Ascending aorta (tissue), 2 donors: Measurements from ENCODE around the gene CPNE4. TPM values are rescaled to one million over a fixed set of nuclear protein-coding genes. Genes with fewer than 3 reads are reported as not detected.

Experiments used
- DNase-seq, 2 donors: peaks; one replicate each; pipeline ENCODE4 v3.0.0-alpha.2; 2019; ENCODE audit warnings: low spot score in 2 of 2
- H3K27ac ChIP-seq, 2 donors: fragments of 200-600 bp; sonication (generic); one replicate each; pipeline ENCODE4 v1.5.1; 2016 to 2017; ENCODE audit warnings: mild to moderate bottlenecking in 1 of 2
- H3K27me3 ChIP-seq: fragments of 200-600 bp; sonication (generic); one replicate; pipeline ENCODE4 v1.5.1; 2017
- H3K36me3 ChIP-seq, 2 donors: fragments of 200-600 bp; sonication (generic); one replicate each; pipeline ENCODE4 v1.5.1; 2016
- H3K4me1 ChIP-seq, 2 donors: fragments of 200-600 bp; sonication (generic); one replicate each; pipeline ENCODE4 v1.5.1; 2016 to 2017; ENCODE audit warnings: mild to moderate bottlenecking in 1 of 2
- H3K4me3 ChIP-seq, 2 donors: fragments of 200-600 bp; sonication (generic); one replicate each; pipeline ENCODE4 v1.5.1; 2016 to 2017; ENCODE audit warnings: mild to moderate bottlenecking in 1 of 2
- H3K9me3 ChIP-seq, 2 donors: fragments of 200-600 bp; sonication (generic); one replicate each; pipeline ENCODE4 v1.5.1; 2016
- CTCF ChIP-seq, 3 experiments: fragments of 200-600 bp in 2 of 3; fragments of 450-650 bp in 1 of 3; sonication (generic) in 2 of 3; IDR thresholded peaks; one replicate each; pipeline ENCODE4 v1.5.1; 2016 to 2019; ENCODE audit warnings: antibody characterized with exemption in 3 of 3, mild to moderate bottlenecking in 1 of 3, moderate library complexity in 1 of 3
- intact Hi-C: fragments of 100-400 bp; cut with DNase I; formaldehyde crosslinking; loops from one replicate; pipeline ENCODE4 v1.15.1; 2023
- total RNA-seq: library from RNA; depleted of rRNA; stranded (reverse); fragments of >200 nt; gene quantifications from one replicate; pipeline ENCODE4 v1.1.0, GENCODE V29; 2016

CPNE4 gene
- total RNA-seq, 1 donor from 2014 or later: not detected

- Histone ChIP-seq H3K9me3 (no peaks in the 10 kb centered on the region), H3K27me3 (no peaks in the 10 kb centered on the region), H3K4me1 (no peaks in the 10 kb centered on the region), H3K36me3 (no peaks in the 10 kb centered on the region), H3K27ac (peak overlapping the region in 1 of 2 donors; percentile 11), H3K4me3 (no peak overlapping the region)
- DNase-seq: no peak
- intact Hi-C loops: no loop called here
- TF ChIP-seq CTCF (IDR thresholded peaks at IDR 0.05): no peak
These were observed 230.2 kb downstream of the CPNE4 start for GRCh38 chr3:131804565-131805133.

GRCh38 chr3:131803113-131803512, 231.7 kb downstream of the CPNE4 start:
- intact Hi-C loops: no loop called here
- no peak overlapping the region for H3K27ac ChIP-seq

GRCh38 chr3:131802029-131802428, 232.8 kb downstream of the CPNE4 start:
- no peak overlapping the region for H3K27ac ChIP-seq
- no peak for DNase-seq
- intact Hi-C loops: no loop called here
- no peak for TF ChIP-seq CTCF (IDR thresholded peaks at IDR 0.05)
- H3K36me3 ChIP-seq: no peaks in the 10 kb centered on the region
- no peak overlapping the region for H3K4me3 ChIP-seq
- no peaks in the 10 kb centered on the region for H3K9me3 ChIP-seq
- H3K27me3 ChIP-seq: no peaks in the 10 kb centered on the region
- no peaks in the 10 kb centered on the region for H3K4me1 ChIP-seq

More at GRCh38 chr3:131803113-131803512, 231.7 kb downstream of the CPNE4 start:
- Histone ChIP-seq H3K4me3 (no peak overlapping the region), H3K4me1 (no peaks in the 10 kb centered on the region), H3K27me3 (no peaks in the 10 kb centered on the region), H3K36me3 (no peaks in the 10 kb centered on the region), H3K9me3 (no peaks in the 10 kb centered on the region)
- no peak for TF ChIP-seq CTCF (IDR thresholded peaks at IDR 0.05)
- DNase-seq: no peak

DNA sequence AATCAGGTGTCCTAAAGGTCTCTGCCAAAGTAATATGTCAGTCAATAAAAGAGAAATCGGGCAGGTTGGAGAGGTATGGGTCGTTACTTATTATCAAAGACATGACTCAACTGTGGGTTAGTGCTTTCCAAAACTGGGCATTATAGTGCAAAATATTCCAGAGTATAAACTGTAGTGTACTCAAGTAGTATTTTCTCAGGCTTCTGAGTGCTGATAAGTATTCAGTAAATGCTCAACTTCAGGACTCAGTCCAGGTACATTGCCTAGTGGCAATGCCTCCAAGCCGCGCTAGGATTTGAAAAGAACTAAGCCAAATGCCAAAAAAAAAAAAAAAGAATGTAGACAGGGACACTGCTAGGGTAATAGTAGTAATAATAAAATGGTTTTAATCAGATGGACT, 233.2 kb downstream of the CPNE4 start:
- no peak for TF ChIP-seq CTCF (IDR thresholded peaks at IDR 0.05)
- intact Hi-C loops: no loop called here
- H3K9me3 ChIP-seq: no peaks in the 10 kb centered on the region
- H3K27ac ChIP-seq: no peak overlapping the region
- H3K4me1 ChIP-seq: no peaks in the 10 kb centered on the region
- H3K36me3 ChIP-seq: no peaks in the 10 kb centered on the region
- DNase-seq: no peak
- H3K27me3 ChIP-seq: no peaks in the 10 kb centered on the region
- no peak overlapping the region for H3K4me3 ChIP-seq

GRCh38 chr3:131797776-131798175, 237.0 kb downstream of the CPNE4 start:
- Histone ChIP-seq H3K27me3 (no peaks in the 10 kb centered on the region), H3K27ac (no peak overlapping the region), H3K9me3 (no peaks in the 10 kb centered on the region), H3K4me1 (no peaks in the 10 kb centered on the region), H3K4me3 (no peak overlapping the region), H3K36me3 (no peaks in the 10 kb centered on the region)
- intact Hi-C loops: loop anchor here (5.0 kb wide), 1 partner anchor 385 kb away; no protein-coding TSS in a partner anchor
- DNase-seq: no peak
- TF ChIP-seq CTCF (IDR thresholded peaks at IDR 0.05): no peak
